MV-4-11 (cell line): ENCODE measurements around the gene SMARCD2.
"Not testable (repeated sequence)": the region's sequence is repeated elsewhere in the genome, so short reads cannot be mapped to it uniquely, and the experiment has no call there.

Experiments
- DNase-seq: peaks from one replicate; lab custom pipeline; 2025; lab: John Stamatoyannopoulos, UW

SMARCD2 gene

DNA sequence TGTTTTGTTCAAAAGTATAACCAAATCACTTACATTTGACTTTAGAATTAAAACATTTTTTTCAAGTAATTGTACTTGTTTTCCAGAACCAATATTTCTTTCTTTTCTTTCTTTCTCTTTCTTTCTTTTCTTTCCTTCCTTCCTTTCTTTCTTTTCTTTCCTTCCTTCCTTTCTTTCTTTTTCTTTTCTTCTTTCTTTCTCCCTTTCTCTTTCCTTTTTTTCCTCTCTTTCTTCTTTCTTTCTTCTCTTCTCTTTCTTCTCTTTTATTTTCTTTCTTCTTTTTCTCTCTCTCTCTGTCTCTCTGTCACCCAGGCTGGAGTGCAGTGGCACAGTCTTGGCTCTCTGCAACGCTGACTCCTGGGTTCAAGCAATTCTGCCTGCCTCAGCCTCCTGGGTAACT lies 41.7 kb downstream of the SMARCD2 start:
- DNase-seq = no peak

GRCh38 chr17:63798572-63799106 lies 43.8 kb downstream of the SMARCD2 start:
- no peak for DNase-seq

- not testable (repeated sequence) for DNase-seq
These were observed 46.1 kb downstream of the SMARCD2 start for GRCh38 chr17:63796375-63796774.

DNA sequence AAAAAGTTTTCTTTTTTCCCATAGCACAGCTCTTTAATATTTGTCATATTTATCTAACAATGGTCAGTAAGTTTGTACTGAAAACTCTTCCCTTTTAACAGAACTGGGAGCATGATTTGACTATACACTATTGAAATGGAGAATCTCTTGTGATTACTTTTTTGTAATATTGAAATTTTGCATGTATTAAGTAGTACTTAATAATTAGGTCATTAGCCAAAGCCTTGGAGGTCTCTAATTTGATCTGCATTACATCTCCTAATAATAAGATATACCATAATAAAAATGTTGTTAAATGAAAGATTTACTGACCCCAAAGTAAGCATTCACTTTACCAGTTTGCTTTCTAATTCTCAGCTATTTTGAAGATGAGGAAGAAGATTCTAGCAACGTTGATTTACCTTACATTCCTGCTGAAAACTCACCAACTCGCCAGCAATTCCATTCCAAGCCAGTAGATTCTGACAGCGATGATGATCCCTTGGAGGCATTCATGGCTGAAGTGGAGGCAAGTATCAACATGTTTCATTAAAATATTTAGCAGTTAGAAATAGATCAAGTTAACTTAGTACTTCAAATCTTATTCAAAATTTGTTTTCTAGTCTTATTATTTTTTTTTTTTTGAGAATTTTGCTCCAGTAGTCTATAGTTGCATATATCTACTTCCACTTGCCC lies 50.3 kb downstream of the SMARCD2 start:
- no peak for DNase-seq

GRCh38 chr17:63790057-63790456 lies 52.4 kb downstream of the SMARCD2 start:
- no peak for DNase-seq

- peak; percentile 59 for DNase-seq
These were observed 55.3 kb downstream of the SMARCD2 start for GRCh38 chr17:63786971-63787711.

- DNase-seq = no peak
These were observed 56.4 kb downstream of the SMARCD2 start for GRCh38 chr17:63786117-63786516.

GRCh38 chr17:63785556-63785955 lies 56.9 kb downstream of the SMARCD2 start:
- DNase-seq = no peak

DNA sequence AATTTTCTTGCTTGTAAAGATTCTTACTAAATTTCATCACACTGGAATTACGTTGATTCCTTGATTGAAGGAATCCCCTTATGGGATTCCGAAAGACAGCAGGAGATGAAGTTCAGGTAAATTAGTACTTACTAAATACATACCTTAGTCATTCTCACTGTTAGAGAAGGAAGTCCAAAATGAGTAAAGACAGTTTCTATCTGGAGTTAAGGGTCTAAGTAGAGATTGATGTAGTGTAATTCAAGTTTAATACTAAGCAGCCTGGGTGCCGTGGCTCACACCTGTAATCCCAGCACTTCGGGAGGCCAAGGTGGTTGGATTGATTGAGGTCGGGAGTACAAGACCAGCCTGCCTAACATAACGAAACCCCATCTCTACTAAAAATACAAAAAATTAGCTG lies 59.0 kb downstream of the SMARCD2 start:
- no peak for DNase-seq
